ENCODE data around the gene OSTC. TPM values are rescaled to one million over a fixed set of nuclear protein-coding genes. Genes with fewer than 3 reads are reported as not detected.

Gene OSTC
- total RNA-seq, 1 experiment from 2014 or later: 432 TPM

GRCh38 chr4:108714880-108715279, 64.5 kb downstream of the OSTC start:
- DNase-seq (ENCODE audit: low spot score): no peak

GRCh38 chr4:108716340-108716739, 65.9 kb downstream of the OSTC start:
- no peak for DNase-seq (ENCODE audit: low spot score)

GRCh38 chr4:108717386-108717785, 67.0 kb downstream of the OSTC start:
- DNase-seq (ENCODE audit: low spot score): no peak

Other genes with a start within 250 kb of the OSTC start
- gene RPL34, start 30.0 kb upstream of the OSTC start, total RNA-seq (2014; rRNA removed; shearing (Covaris generic)): 766 and 852 TPM in 2 replicates
- not detected in 2 replicates for gene ETNPPL, start 112.5 kb downstream of the OSTC start, total RNA-seq (2014; rRNA removed; shearing (Covaris generic))

Measured in A172 (cell line).